ENCODE data around the gene CDKL1. TPM values are rescaled to one million over a fixed set of nuclear protein-coding genes. Genes with fewer than 3 reads are reported as not detected.

Gene CDKL1
- total RNA-seq, 1 experiment from 2014 or later, result 5.4 TPM

- Mint-ChIP-seq H3K36me3 (ENCODE audit: insufficient read depth, unreplicated experiment) (peaks cover 8% of the 10 kb centered on the region), H3K9me3 (ENCODE audit: unreplicated experiment) (no peaks in the 10 kb centered on the region), H3K4me1 (ENCODE audit: low read depth, unreplicated experiment) (no peaks in the 10 kb centered on the region), H3K27ac (ENCODE audit: unreplicated experiment) (no peak overlapping the region), H3K4me3 (ENCODE audit: unreplicated experiment) (no peak overlapping the region), H3K27me3 (ENCODE audit: insufficient read depth, unreplicated experiment) (no peaks in the 10 kb centered on the region)
- ChIA-PET CTCF (interaction anchor here (0.6 to 2.5 kb wide), 10 partner anchors 9 to 391 kb away, joined by 3 to 17 read pairs (median 4); partner anchors contain the start of genes CDKL1, DMAC2L, L2HGDH and MAP4K5), POLR2A (interaction anchor here (1.0 kb wide), 4 partner anchors 8 to 212 kb away, joined by 3 to 4 read pairs (median 4); partner anchors contain the start of genes CDKL1, DMAC2L, L2HGDH and MAP4K5)
- intact Hi-C loops (cut with micrococcal nuclease; ENCODE audit: unreplicated experiment), result loop anchor here (2.0 to 5.0 kb wide), 2 partner anchors 77 to 457 kb away; partner anchors contain the start of gene CDKL1
- no peak for TF ChIP-seq CTCF (IDR thresholded peaks at IDR 0.05; ENCODE audit: insufficient read depth in 1 of 2, low read depth in 1 of 2, low read length in 1 of 2, severe bottlenecking in 1 of 2, unreplicated experiment in 1 of 2)
- Histone ChIP-seq H3K36me3 (ENCODE audit: control insufficient read depth, insufficient read depth, low read length) (no peaks in the 10 kb centered on the region), H3K27me3 (replicated peaks; ENCODE audit: control insufficient read depth, insufficient read depth, low read length) (no peaks in the 10 kb centered on the region), H3K4me3 (ENCODE audit: low read depth, low read length) (no peak overlapping the region), H3K4me1 (no peaks in the 10 kb centered on the region; the same call in 1 of the 2 replicates), H3K9me3 (no peaks in the 10 kb centered on the region)
- no TSS peak for BruUV-seq (replicated peaks)
- no peak for DNase-seq
These were observed 76.4 kb downstream of the CDKL1 start for GRCh38 chr14:50320283-50320682.

- no peak for TF ChIP-seq CTCF (IDR thresholded peaks at IDR 0.05; ENCODE audit: insufficient read depth in 1 of 2, low read depth in 1 of 2, low read length in 1 of 2, severe bottlenecking in 1 of 2, unreplicated experiment in 1 of 2)
- no peak overlapping the region for H3K4me3 ChIP-seq (ENCODE audit: low read depth, low read length)
- H3K27me3 ChIP-seq (replicated peaks; ENCODE audit: control insufficient read depth, insufficient read depth, low read length), result no peaks in the 10 kb centered on the region
- H3K9me3 ChIP-seq, result no peaks in the 10 kb centered on the region
- no peak overlapping the region for H3K4me3 Mint-ChIP-seq (ENCODE audit: unreplicated experiment)
- no peak for DNase-seq
- H3K36me3 ChIP-seq (ENCODE audit: control insufficient read depth, insufficient read depth, low read length), result no peaks in the 10 kb centered on the region
- no peak overlapping the region for H3K27ac Mint-ChIP-seq (ENCODE audit: unreplicated experiment)
- H3K4me1 Mint-ChIP-seq (ENCODE audit: low read depth, unreplicated experiment), result no peaks in the 10 kb centered on the region
- BruUV-seq (replicated peaks), result no TSS peak
- ChIA-PET CTCF (interaction anchor here (0.6 to 2.5 kb wide), 2 partner anchors 131 to 212 kb away, joined by 3 to 14 read pairs; partner anchors contain the start of gene MAP4K5), POLR2A (no interaction called here)
- intact Hi-C loops (cut with micrococcal nuclease; ENCODE audit: unreplicated experiment), result loop anchor here (2.0 to 5.0 kb wide), 2 partner anchors 77 to 458 kb away; partner anchors contain the start of gene CDKL1
- peaks cover 8% of the 10 kb centered on the region for H3K36me3 Mint-ChIP-seq (ENCODE audit: insufficient read depth, unreplicated experiment)
- no peaks in the 10 kb centered on the region; the same call in 1 of the 2 replicates for H3K4me1 ChIP-seq
- no peaks in the 10 kb centered on the region for H3K9me3 Mint-ChIP-seq (ENCODE audit: unreplicated experiment)
- no peaks in the 10 kb centered on the region for H3K27me3 Mint-ChIP-seq (ENCODE audit: insufficient read depth, unreplicated experiment)
These were observed 77.0 kb downstream of the CDKL1 start for GRCh38 chr14:50319721-50320120.

GRCh38 chr14:50319293-50319692 lies 77.4 kb downstream of the CDKL1 start:
- Histone ChIP-seq H3K4me1 (no peaks in the 10 kb centered on the region; the same call in 1 of the 2 replicates), H3K36me3 (ENCODE audit: control insufficient read depth, insufficient read depth, low read length) (no peaks in the 10 kb centered on the region), H3K4me3 (ENCODE audit: low read depth, low read length) (no peak overlapping the region), H3K27me3 (replicated peaks; ENCODE audit: control insufficient read depth, insufficient read depth, low read length) (no peaks in the 10 kb centered on the region), H3K9me3 (no peaks in the 10 kb centered on the region)
- no peak for TF ChIP-seq CTCF (IDR thresholded peaks at IDR 0.05; ENCODE audit: insufficient read depth in 1 of 2, low read depth in 1 of 2, low read length in 1 of 2, severe bottlenecking in 1 of 2, unreplicated experiment in 1 of 2)
- H3K4me3 Mint-ChIP-seq (ENCODE audit: unreplicated experiment), result no peak overlapping the region
- no peaks in the 10 kb centered on the region for H3K9me3 Mint-ChIP-seq (ENCODE audit: unreplicated experiment)
- no peaks in the 10 kb centered on the region for H3K27me3 Mint-ChIP-seq (ENCODE audit: insufficient read depth, unreplicated experiment)
- BruUV-seq (replicated peaks), result no TSS peak
- ChIA-PET POLR2A (no interaction called here), CTCF (no interaction called here)
- DNase-seq, result no peak
- peak overlapping the region; percentile 2 for H3K27ac Mint-ChIP-seq (ENCODE audit: unreplicated experiment)
- peaks cover 11% of the 10 kb centered on the region for H3K36me3 Mint-ChIP-seq (ENCODE audit: insufficient read depth, unreplicated experiment)
- intact Hi-C loops (cut with micrococcal nuclease; ENCODE audit: unreplicated experiment), result no loop called here
- H3K4me1 Mint-ChIP-seq (ENCODE audit: low read depth, unreplicated experiment), result no peaks in the 10 kb centered on the region
